IPS-18c (cell line): Measurements from ENCODE around the gene TSC22D4.
"Not testable (repeated sequence)": the region's sequence is repeated elsewhere in the genome, so short reads cannot be mapped to it uniquely, and the experiment has no call there.

ENCODE experiments used
- H3K4me3 ChIP-seq: 2 replicates; pipeline ENCODE4 v1.7.0; 2013; ENCODE audit warnings: low read depth, mild to moderate bottlenecking, low read length, moderate library complexity; ENCODE audit not compliant: insufficient read depth
- H3K9me3 ChIP-seq: one replicate; pipeline ENCODE4 v1.6.1; 2013; ENCODE audit warnings: mild to moderate bottlenecking, low read length, moderate library complexity; ENCODE audit not compliant: control insufficient read depth, insufficient read depth

Gene TSC22D4

GRCh38 chr7:100478958-100479660 lies at the start of gene TSC22D4:
Gene TSC22D4, minus strand, starts transcription at chr7:100479214. Its CDS starts 1,176 bp downstream, at chr7:100478038.
- peak within 1 kb of the TSS; percentile 89 for H3K4me3 ChIP-seq
- H3K9me3 ChIP-seq, result no peaks in the 10 kb centered on the region

- not testable (repeated sequence) for H3K9me3 ChIP-seq, H3K4me3 ChIP-seq
These were observed 49.3 kb upstream of the TSC22D4 start for GRCh38 chr7:100528108-100528866.

- not testable (repeated sequence) for H3K9me3 ChIP-seq, H3K4me3 ChIP-seq
These were observed 44.2 kb upstream of the TSC22D4 start for GRCh38 chr7:100523192-100523591.

GRCh38 chr7:100521909-100522593 lies 43.0 kb upstream of the TSC22D4 start:
- H3K4me3 ChIP-seq, result not testable (repeated sequence)

GRCh38 chr7:100521076-100521475 lies 42.1 kb upstream of the TSC22D4 start:
- no peaks in the 10 kb centered on the region for H3K9me3 ChIP-seq
- H3K4me3 ChIP-seq, result no peak overlapping the region

More at GRCh38 chr7:100521909-100522593, 43.0 kb upstream of the TSC22D4 start:
- H3K9me3 ChIP-seq, result not testable (repeated sequence)

- H3K9me3 ChIP-seq, result no peaks in the 10 kb centered on the region
These were observed 41.1 kb upstream of the TSC22D4 start for GRCh38 chr7:100520138-100520537.

GRCh38 chr7:100519580-100519979 lies 40.6 kb upstream of the TSC22D4 start:
- H3K9me3 ChIP-seq, result no peaks in the 10 kb centered on the region
- no peak overlapping the region for H3K4me3 ChIP-seq

More at GRCh38 chr7:100520138-100520537, 41.1 kb upstream of the TSC22D4 start:
- no peak overlapping the region for H3K4me3 ChIP-seq

- no peaks in the 10 kb centered on the region for H3K9me3 ChIP-seq
- H3K4me3 ChIP-seq, result no peak overlapping the region
These were observed 38.3 kb upstream of the TSC22D4 start for GRCh38 chr7:100517305-100517704.

- H3K4me3 ChIP-seq, result no peak overlapping the region
These were observed 37.3 kb upstream of the TSC22D4 start for GRCh38 chr7:100516135-100516812.

GRCh38 chr7:100515072-100515532 lies 36.1 kb upstream of the TSC22D4 start:
- Histone ChIP-seq H3K4me3 (no peak overlapping the region), H3K9me3 (no peaks in the 10 kb centered on the region)

More at GRCh38 chr7:100516135-100516812, 37.3 kb upstream of the TSC22D4 start:
- no peaks in the 10 kb centered on the region for H3K9me3 ChIP-seq

GRCh38 chr7:100513212-100513810 lies 34.3 kb upstream of the TSC22D4 start:
- Histone ChIP-seq H3K4me3 (no peak overlapping the region), H3K9me3 (no peaks in the 10 kb centered on the region)

GRCh38 chr7:100510437-100511239 lies 31.6 kb upstream of the TSC22D4 start:
- Histone ChIP-seq H3K9me3 (no peaks in the 10 kb centered on the region), H3K4me3 (no peak overlapping the region)

GRCh38 chr7:100509231-100509630 lies 30.2 kb upstream of the TSC22D4 start:
- no peak overlapping the region for H3K4me3 ChIP-seq
- H3K9me3 ChIP-seq, result no peaks in the 10 kb centered on the region

- Histone ChIP-seq H3K4me3 (no peak overlapping the region), H3K9me3 (no peaks in the 10 kb centered on the region)
These were observed 27.4 kb upstream of the TSC22D4 start for GRCh38 chr7:100506356-100506923.

- Histone ChIP-seq H3K9me3 (no peaks in the 10 kb centered on the region), H3K4me3 (no peak overlapping the region)
These were observed 26.0 kb upstream of the TSC22D4 start for GRCh38 chr7:100504887-100505611.
